Fibroblast of lung (primary cell): ENCODE results near the gene PSMC4.

Experiments
- CTCF ChIP-seq, 2 donors: IDR thresholded peaks in 1 of 2; conservative IDR thresholded peaks in 1 of 2; 1 replicate in 1 of 2; 2 replicates in 1 of 2; pipeline ENCODE4 v1.5.1; 2011 to 2012; ENCODE audit warnings: low read length in 2 of 2, control low read depth in 1 of 2, inconsistent platforms in 1 of 2, low read depth in 1 of 2, mild to moderate bottlenecking in 1 of 2
- EZH2 ChIP-seq: IDR thresholded peaks from 2 replicates; pipeline ENCODE4 v1.5.1; 2012; ENCODE audit warnings: low read length, control low read depth, mild to moderate bottlenecking; ENCODE audit errors: missing control alignments

GRCh38 chr19:40026597-40026970 lies 55.6 kb downstream of the PSMC4 start:
- no peak for TF ChIP-seq CTCF (conservative IDR thresholded peaks at IDR 0.05 in 1 of 2, IDR thresholded peaks at IDR 0.05 in 1 of 2; ENCODE audit: low read depth in 1 of 2, low read length in 2 of 2)
- TF ChIP-seq EZH2: no peak
